Activated CD4-positive, alpha-beta T cell treated with anti-CD3 and anti-CD28 coated beads for 4 hours (primary cell): ENCODE measurements around the gene LRMDA.

ENCODE experiments used
- DNase-seq, 2 donors: peaks; one replicate each; pipeline ENCODE4 v3.0.0-alpha.2; 2020

Gene LRMDA

GRCh38 chr10:76436401-76436811, 1005.0 kb downstream of the LRMDA start:
- no peak for DNase-seq

GRCh38 chr10:76436981-76437380, 1005.6 kb downstream of the LRMDA start:
- DNase-seq: no peak

DNA sequence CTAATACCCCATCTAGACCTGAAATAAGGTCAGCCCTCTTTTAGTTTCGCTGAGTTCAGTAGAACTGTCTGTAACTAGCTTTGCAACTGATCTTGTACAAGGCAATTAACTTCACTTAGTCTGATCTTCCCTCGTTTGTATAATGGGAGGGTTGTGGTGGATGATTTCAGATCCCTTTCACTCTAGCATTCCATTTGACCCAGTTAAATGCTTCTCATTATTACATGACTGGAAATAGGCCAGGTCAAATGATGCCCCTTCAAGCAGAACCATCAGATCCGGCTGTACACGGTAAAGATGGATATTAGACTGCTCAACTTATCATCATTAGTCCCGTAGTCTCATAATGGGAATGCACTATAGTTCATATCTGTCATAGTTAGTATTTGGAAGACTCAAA, 1009.0 kb downstream of the LRMDA start:
- DNase-seq: no peak

DNA sequence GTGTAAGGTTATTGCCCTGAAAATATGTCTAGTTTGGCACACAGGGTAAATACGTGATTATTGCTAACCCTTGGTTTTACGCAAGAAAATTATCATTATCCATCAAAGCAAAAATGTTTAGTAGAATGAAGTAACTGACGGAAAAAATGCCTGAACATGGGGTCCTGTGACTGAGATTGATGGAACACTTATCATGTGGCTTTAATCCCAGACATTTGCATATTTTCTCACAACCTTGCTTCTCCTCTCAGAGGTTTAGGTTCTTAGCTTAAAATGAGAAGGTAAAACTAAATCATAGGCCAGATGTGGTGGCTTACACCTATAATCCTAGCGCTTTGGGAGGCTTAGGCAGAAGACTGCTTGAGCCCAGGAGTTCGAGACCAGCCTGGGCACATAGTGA, 1010.7 kb downstream of the LRMDA start:
- no peak for DNase-seq

DNA sequence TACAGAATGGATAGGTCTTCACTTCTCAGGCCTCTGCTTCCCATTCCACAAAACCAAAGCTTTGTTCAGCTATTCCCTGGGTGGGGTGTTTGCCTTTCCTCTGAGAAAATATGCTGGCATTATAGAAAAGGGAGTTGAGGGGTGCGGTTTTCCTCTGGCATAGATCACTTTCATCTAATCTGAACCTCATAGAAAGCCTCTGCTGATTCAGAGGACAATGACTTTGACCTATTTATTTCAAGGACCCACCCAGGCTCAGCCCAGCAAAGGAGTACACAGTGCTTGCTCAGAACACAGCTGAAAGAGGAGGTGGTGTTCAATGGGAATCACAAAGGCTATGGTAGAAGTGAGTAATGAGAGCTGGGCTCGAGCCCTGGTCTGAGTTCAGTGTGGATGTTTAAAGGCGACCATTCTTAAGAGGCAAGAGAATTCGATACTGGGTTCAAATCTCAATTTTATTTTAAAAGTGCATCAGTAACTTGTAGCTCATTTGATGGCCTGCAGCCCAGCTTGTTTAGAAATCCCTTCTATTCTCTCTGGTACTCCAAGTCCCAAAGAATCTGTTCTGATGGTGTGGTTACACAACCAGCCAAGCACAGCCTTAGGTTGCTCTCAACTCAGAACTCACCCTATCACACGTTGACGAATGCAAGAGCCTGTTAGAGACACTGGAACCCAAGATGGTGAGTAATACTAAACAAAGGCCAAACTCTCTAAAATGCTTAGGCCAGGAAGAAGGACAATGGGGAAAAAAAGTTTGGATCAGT, 1012.8 kb downstream of the LRMDA start:
- no peak for DNase-seq

GRCh38 chr10:76447578-76447977, 1016.2 kb downstream of the LRMDA start:
- no peak for DNase-seq

DNA sequence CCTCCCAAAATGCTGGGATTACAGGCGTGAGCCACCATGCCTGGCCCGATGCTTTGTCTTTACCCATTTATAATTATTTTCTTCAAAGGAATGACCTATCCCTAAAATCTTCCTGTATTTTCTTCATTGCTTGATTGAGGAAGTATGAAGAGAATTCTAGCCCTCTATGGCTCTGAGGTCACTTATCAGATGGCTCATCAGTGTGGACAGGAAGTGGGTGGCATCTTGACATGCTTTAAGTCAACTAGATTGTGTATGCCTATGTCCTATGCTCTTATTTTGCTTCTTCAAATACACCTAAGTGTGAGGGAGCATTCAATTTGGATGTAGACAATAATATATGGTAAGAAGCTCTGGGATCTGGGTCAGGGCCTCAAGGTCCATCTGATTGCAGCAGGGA, 1020.5 kb downstream of the LRMDA start:
- DNase-seq: no peak

- no peak for DNase-seq
These were observed 1021.9 kb downstream of the LRMDA start for GRCh38 chr10:76453332-76453731.

DNA sequence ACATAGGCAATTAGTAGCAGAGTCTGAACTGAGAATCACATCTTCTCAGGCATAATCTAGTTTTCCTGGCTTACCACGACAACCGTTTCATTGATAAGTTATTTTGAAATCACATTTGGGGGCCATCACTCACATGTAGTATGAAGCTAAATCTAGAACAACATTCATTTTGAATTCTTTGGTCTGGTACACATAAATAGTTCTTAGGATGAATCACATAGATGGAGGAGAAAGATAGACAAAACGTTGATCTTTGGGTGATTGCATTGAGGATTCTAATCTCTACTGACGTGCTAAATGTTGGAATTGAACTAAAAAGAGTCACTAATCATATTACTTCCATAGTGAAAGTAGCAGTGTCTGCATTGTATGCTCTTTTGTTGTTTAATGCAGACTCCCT, 1022.6 kb downstream of the LRMDA start:
- DNase-seq: no peak

- no peak for DNase-seq
These were observed 1023.2 kb downstream of the LRMDA start for GRCh38 chr10:76454506-76455140.

GRCh38 chr10:76456197-76456596, 1024.8 kb downstream of the LRMDA start:
- DNase-seq: no peak

- DNase-seq: no peak
These were observed 1027.7 kb downstream of the LRMDA start for GRCh38 chr10:76459016-76459730.

GRCh38 chr10:76461024-76461423, 1029.6 kb downstream of the LRMDA start:
- DNase-seq: no peak

DNA sequence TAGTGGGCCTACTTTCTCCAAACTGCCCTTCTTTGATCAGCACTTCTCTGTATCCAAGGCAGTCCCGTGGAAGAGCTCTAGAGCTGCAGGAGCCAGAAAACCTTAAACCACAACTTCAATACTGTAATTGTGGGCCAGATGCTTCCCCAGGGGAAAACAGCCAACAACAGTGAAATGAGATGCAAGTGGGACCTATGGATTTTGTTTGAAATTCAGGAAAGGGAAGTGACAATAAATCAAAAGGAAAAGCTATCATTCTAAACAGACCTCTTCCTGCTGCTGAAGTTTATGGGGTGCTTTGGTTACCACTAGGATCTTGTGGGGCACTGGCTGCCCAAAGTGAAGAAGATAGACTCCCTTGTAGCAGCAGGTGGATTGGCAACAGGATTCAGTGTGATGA, 1031.7 kb downstream of the LRMDA start:
- DNase-seq: no peak

DNA sequence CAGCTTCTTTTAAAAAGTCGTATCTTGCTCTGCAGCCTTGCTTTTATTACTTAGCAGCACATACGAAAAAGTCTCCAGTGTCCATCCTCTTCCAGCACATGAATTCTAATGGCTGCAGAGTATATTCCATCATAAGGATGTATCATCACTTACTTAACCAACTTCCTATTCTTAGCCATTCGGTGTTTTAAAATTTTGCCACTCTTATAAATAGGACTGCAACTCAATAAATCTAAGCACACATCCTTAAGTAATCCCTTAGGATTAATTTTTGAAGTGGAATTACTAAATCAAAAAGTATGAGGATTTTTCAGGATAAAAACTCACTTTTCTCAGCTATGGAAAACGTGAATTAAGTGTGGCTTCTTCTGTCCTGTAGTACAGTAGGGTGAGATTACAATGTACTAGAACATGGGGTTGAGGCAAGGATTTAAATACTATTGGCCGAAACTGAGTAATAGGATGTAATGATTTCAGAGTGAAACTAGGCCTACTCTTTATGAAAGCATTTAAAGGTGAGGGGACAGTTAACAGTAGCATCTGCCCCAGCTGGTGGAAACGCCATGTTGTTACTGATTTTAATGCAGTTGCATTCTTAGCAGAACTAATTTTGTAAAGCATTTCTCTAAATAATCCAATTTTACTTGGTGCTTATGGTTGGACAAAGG, 1035.5 kb downstream of the LRMDA start:
- DNase-seq: no peak

GRCh38 chr10:76469675-76470074, 1038.3 kb downstream of the LRMDA start:
- DNase-seq: no peak

GRCh38 chr10:76479103-76479790, 1047.8 kb downstream of the LRMDA start:
- no peak for DNase-seq

DNA sequence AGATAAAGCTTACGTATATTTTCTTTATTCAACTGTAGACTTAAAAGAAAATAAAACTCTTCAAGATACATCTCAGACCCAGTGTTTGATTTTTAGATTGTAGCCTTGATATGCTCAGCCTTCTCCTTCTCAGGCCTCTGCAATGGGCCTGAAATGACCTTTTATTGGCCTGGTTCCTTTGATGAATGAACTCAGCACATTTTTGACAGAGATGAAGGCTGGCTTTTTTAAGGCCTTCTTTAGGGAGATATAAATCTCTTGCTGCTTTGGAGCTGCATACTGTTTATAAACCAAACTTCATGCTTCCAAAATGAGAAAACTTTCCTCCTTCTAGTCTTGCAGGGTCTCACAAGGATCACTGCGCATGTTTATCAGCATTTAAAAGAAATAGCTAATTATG, 1049.8 kb downstream of the LRMDA start:
- no peak for DNase-seq

DNA sequence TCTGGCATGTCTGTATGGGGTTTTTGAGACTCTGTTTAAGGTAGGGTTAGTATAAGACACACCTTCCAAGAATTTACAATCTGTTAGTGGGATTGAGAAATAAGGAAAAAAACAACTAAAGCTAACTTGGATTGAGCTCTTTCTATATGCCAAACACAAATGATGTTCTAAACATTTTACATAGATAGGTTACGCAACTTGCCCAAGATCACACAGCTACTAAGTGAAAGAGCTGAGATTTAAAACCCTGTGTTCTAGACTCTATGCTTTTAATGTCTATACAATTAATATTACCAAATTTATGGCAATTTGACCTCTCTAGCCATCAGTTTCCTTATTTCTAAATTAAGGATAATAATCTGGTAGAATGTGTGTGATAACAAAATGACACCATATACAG, 1056.2 kb downstream of the LRMDA start:
- no peak for DNase-seq

GRCh38 chr10:76488602-76489001, 1057.2 kb downstream of the LRMDA start:
- DNase-seq: no peak

DNA sequence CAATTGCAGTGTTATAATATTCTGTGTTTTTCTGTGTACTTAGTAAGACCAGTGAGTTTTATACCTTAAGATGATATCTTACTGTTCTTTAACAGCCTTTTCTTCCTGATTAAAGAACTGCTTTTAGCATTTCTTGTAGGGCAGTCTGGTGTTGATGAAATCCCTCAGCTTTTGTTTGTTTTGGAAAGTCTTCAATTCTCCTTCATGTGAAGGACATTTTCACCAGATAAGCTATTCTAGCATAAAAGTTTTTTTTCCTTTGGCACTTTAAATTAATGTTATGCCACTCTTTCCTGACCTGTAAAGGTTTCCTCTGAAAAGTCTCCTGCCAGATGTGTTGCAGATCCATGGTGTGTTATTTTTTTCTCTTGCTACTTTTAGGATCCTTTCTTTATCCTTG, 1059.8 kb downstream of the LRMDA start:
- no peak for DNase-seq

GRCh38 chr10:76492026-76492425, 1060.6 kb downstream of the LRMDA start:
- no peak for DNase-seq
